Mucosa of stomach (tissue), 1 donor: ENCODE data around the gene TMEM117.

ENCODE experiments used
- H3K27me3 ChIP-seq: one replicate; pipeline ENCODE4 v1.7.0; 2013; ENCODE audit warnings: mild to moderate bottlenecking, low read length; ENCODE audit not compliant: control insufficient read depth, insufficient read depth
- H3K36me3 ChIP-seq: one replicate; pipeline ENCODE4 v1.7.0; 2013; ENCODE audit warnings: low read length; ENCODE audit not compliant: control insufficient read depth, insufficient read depth
- H3K4me1 ChIP-seq: one replicate; pipeline ENCODE4 v1.7.0; 2013; ENCODE audit warnings: mild to moderate bottlenecking, low read length; ENCODE audit not compliant: control insufficient read depth, insufficient read depth
- H3K4me3 ChIP-seq: one replicate; pipeline ENCODE4 v1.7.0; 2013; ENCODE audit warnings: low read length
- H3K9ac ChIP-seq: one replicate; pipeline ENCODE4 v1.7.0; 2013; ENCODE audit warnings: mild to moderate bottlenecking, low read length, moderate library complexity
- H3K9me3 ChIP-seq: one replicate; pipeline ENCODE4 v1.7.0; 2013; ENCODE audit warnings: mild to moderate bottlenecking, low read length, moderate library complexity; ENCODE audit not compliant: control insufficient read depth
- donor health status: Pancreatic carcinoma.

The TMEM117 gene

GRCh38 chr12:44101475-44101874, 265.6 kb downstream of the TMEM117 start:
- Histone ChIP-seq H3K27me3 (no peaks in the 10 kb centered on the region), H3K36me3 (no peaks in the 10 kb centered on the region), H3K9me3 (no peaks in the 10 kb centered on the region), H3K4me3 (no peak overlapping the region), H3K4me1 (no peaks in the 10 kb centered on the region), H3K9ac (no peak overlapping the region)

- H3K4me1 ChIP-seq = no peaks in the 10 kb centered on the region
- no peak overlapping the region for H3K4me3 ChIP-seq
- no peak overlapping the region for H3K9ac ChIP-seq
- no peaks in the 10 kb centered on the region for H3K27me3 ChIP-seq
- H3K9me3 ChIP-seq = no peaks in the 10 kb centered on the region
- H3K36me3 ChIP-seq = no peaks in the 10 kb centered on the region
Measured at GRCh38 chr12:44114906-44115305, 279.0 kb downstream of the TMEM117 start.

GRCh38 chr12:44117337-44117736, 281.5 kb downstream of the TMEM117 start:
- H3K9ac ChIP-seq = no peak overlapping the region
- no peak overlapping the region for H3K4me3 ChIP-seq
- H3K4me1 ChIP-seq = no peaks in the 10 kb centered on the region
- no peaks in the 10 kb centered on the region for H3K27me3 ChIP-seq
- H3K9me3 ChIP-seq = no peaks in the 10 kb centered on the region
- H3K36me3 ChIP-seq = no peaks in the 10 kb centered on the region

- H3K9ac ChIP-seq = no peak overlapping the region
- H3K9me3 ChIP-seq = no peaks in the 10 kb centered on the region
- no peaks in the 10 kb centered on the region for H3K36me3 ChIP-seq
- no peaks in the 10 kb centered on the region for H3K4me1 ChIP-seq
- H3K4me3 ChIP-seq = no peak overlapping the region
- H3K27me3 ChIP-seq = no peaks in the 10 kb centered on the region
Measured at GRCh38 chr12:44118946-44119345, 283.1 kb downstream of the TMEM117 start.

GRCh38 chr12:44126806-44127205, 290.9 kb downstream of the TMEM117 start:
- Histone ChIP-seq H3K36me3 (no peaks in the 10 kb centered on the region), H3K27me3 (no peaks in the 10 kb centered on the region), H3K9ac (no peak overlapping the region), H3K4me1 (no peaks in the 10 kb centered on the region), H3K4me3 (no peak overlapping the region), H3K9me3 (no peaks in the 10 kb centered on the region)

- Histone ChIP-seq H3K9ac (no peak overlapping the region), H3K4me3 (no peak overlapping the region), H3K4me1 (no peaks in the 10 kb centered on the region), H3K27me3 (no peaks in the 10 kb centered on the region), H3K9me3 (no peaks in the 10 kb centered on the region), H3K36me3 (no peaks in the 10 kb centered on the region)
Measured at GRCh38 chr12:44127966-44128710, 292.3 kb downstream of the TMEM117 start.

- no peaks in the 10 kb centered on the region for H3K9me3 ChIP-seq
- H3K9ac ChIP-seq = no peak overlapping the region
- no peaks in the 10 kb centered on the region for H3K4me1 ChIP-seq
- H3K36me3 ChIP-seq = no peaks in the 10 kb centered on the region
- no peaks in the 10 kb centered on the region for H3K27me3 ChIP-seq
- no peak overlapping the region for H3K4me3 ChIP-seq
Measured at GRCh38 chr12:44143175-44143574, 307.3 kb downstream of the TMEM117 start.

- Histone ChIP-seq H3K27me3 (no peaks in the 10 kb centered on the region), H3K36me3 (no peaks in the 10 kb centered on the region), H3K9me3 (no peaks in the 10 kb centered on the region), H3K4me3 (no peak overlapping the region), H3K9ac (no peak overlapping the region), H3K4me1 (no peaks in the 10 kb centered on the region)
Measured at GRCh38 chr12:44148936-44149335, 313.1 kb downstream of the TMEM117 start.

GRCh38 chr12:44154128-44154527, 318.2 kb downstream of the TMEM117 start:
- H3K4me3 ChIP-seq = no peak overlapping the region
- H3K36me3 ChIP-seq = no peaks in the 10 kb centered on the region
- H3K9ac ChIP-seq = no peak overlapping the region
- H3K9me3 ChIP-seq = no peaks in the 10 kb centered on the region
- H3K4me1 ChIP-seq = no peaks in the 10 kb centered on the region
- no peaks in the 10 kb centered on the region for H3K27me3 ChIP-seq

GRCh38 chr12:44155358-44155757, 319.5 kb downstream of the TMEM117 start:
- H3K9me3 ChIP-seq = no peaks in the 10 kb centered on the region
- no peaks in the 10 kb centered on the region for H3K27me3 ChIP-seq
- no peak overlapping the region for H3K9ac ChIP-seq
- no peaks in the 10 kb centered on the region for H3K4me1 ChIP-seq
- H3K4me3 ChIP-seq = no peak overlapping the region
- no peaks in the 10 kb centered on the region for H3K36me3 ChIP-seq

- no peaks in the 10 kb centered on the region for H3K36me3 ChIP-seq
- H3K27me3 ChIP-seq = no peaks in the 10 kb centered on the region
- no peaks in the 10 kb centered on the region for H3K9me3 ChIP-seq
- H3K4me1 ChIP-seq = no peaks in the 10 kb centered on the region
- H3K9ac ChIP-seq = no peak overlapping the region
- no peak overlapping the region for H3K4me3 ChIP-seq
Measured at GRCh38 chr12:44157359-44157758, 321.5 kb downstream of the TMEM117 start.

GRCh38 chr12:44158746-44159145, 322.9 kb downstream of the TMEM117 start:
- Histone ChIP-seq H3K36me3 (no peaks in the 10 kb centered on the region), H3K27me3 (no peaks in the 10 kb centered on the region), H3K9ac (no peak overlapping the region)

GRCh38 chr12:44159216-44159615, 323.3 kb downstream of the TMEM117 start:
- no peaks in the 10 kb centered on the region for H3K9me3 ChIP-seq
- H3K4me3 ChIP-seq = no peak overlapping the region
- H3K9ac ChIP-seq = no peak overlapping the region
- H3K36me3 ChIP-seq = no peaks in the 10 kb centered on the region
- no peaks in the 10 kb centered on the region for H3K27me3 ChIP-seq
- no peaks in the 10 kb centered on the region for H3K4me1 ChIP-seq

More at GRCh38 chr12:44158746-44159145, 322.9 kb downstream of the TMEM117 start:
- Histone ChIP-seq H3K4me3 (no peak overlapping the region), H3K9me3 (no peaks in the 10 kb centered on the region), H3K4me1 (no peaks in the 10 kb centered on the region)
